ENCODE data around the gene SLCO1B3. TPM values are rescaled to one million over a fixed set of nuclear protein-coding genes. Genes with fewer than 3 reads are reported as not detected.

The SLCO1B3 gene
- total and polyA plus RNA-seq, 11 donors, result 0.58 to 3.0 TPM; not detected in 9

GRCh38 chr12:20950248-20950647, 139.7 kb downstream of the SLCO1B3 start:
- Histone ChIP-seq H3K4me1 (no peaks in the 10 kb centered on the region), H3K36me3 (no peaks in the 10 kb centered on the region), H3K4me3 (no peak overlapping the region), H3K27ac (no peak overlapping the region), H3K9me3 (peaks cover 0 to under 1% (median 0%) of the 10 kb centered on the region in 12 donors), H3K27me3 (no peaks in the 10 kb centered on the region)
- intact Hi-C loops (cut with DNase I), result no loop called here
- ATAC-seq, result no peak
- WGBS, 4 donors, result 51 to 74% (median 60%) methylated on average over 3 of the region's 3 CpGs
- DNase-seq, result no peak
- TF ChIP-seq, protein P1, sequence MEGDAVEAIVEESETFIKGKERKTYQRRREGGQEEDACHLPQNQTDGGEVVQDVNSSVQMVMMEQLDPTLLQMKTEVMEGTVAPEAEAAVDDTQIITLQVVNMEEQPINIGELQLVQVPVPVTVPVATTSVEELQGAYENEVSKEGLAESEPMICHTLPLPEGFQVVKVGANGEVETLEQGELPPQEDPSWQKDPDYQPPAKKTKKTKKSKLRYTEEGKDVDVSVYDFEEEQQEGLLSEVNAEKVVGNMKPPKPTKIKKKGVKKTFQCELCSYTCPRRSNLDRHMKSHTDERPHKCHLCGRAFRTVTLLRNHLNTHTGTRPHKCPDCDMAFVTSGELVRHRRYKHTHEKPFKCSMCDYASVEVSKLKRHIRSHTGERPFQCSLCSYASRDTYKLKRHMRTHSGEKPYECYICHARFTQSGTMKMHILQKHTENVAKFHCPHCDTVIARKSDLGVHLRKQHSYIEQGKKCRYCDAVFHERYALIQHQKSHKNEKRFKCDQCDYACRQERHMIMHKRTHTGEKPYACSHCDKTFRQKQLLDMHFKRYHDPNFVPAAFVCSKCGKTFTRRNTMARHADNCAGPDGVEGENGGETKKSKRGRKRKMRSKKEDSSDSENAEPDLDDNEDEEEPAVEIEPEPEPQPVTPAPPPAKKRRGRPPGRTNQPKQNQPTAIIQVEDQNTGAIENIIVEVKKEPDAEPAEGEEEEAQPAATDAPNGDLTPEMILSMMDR (IDR thresholded peaks at IDR 0.05), result peak in 6 of 12 donors; percentile 21 to 42 (median 29)
- no peak for TF ChIP-seq POLR2A (IDR thresholded peaks at IDR 0.05)

- Histone ChIP-seq H3K36me3 (no peaks in the 10 kb centered on the region), H3K27me3 (no peaks in the 10 kb centered on the region), H3K9me3 (peaks cover 0 to 10% (median 0%) of the 10 kb centered on the region in 12 donors), H3K4me1 (no peaks in the 10 kb centered on the region), H3K4me3 (no peak overlapping the region), H3K27ac (no peak overlapping the region)
- intact Hi-C loops (cut with DNase I), result no loop called here
- no peak for DNase-seq
- ATAC-seq, result no peak
- TF ChIP-seq POLR2A (IDR thresholded peaks at IDR 0.05), result no peak
- TF ChIP-seq, protein P1 (IDR thresholded peaks at IDR 0.05), result no peak
- 64 to 76% (median 65%) methylated on average over 2 of the region's 2 CpGs for WGBS, 4 donors
These were observed 152.8 kb downstream of the SLCO1B3 start for GRCh38 chr12:20963303-20963702.

DNA sequence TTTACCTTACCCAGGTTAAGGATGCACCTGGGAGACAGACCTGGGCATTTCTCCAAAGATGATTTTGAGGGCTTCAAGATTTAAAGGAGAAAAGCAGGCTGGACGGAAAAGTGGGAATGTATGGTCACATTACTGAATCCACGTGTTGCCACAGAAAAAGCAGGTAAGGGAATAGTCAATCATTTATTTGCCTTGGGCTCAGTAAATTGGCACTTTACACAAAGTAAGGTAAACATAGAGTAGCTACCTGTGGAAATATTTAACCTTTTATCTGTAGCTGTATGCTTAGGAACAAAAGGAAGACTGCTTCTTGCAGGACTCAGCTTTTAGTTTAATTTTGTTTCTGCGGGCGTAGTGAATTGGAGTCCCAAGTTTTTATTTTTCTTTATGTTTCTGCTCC, 153.3 kb downstream of the SLCO1B3 start:
- 52 to 77% (median 74%) methylated on average over 4 of the region's 4 CpGs for WGBS, 4 donors
- TF ChIP-seq, protein P1 (IDR thresholded peaks at IDR 0.05), result no peak
- TF ChIP-seq POLR2A (IDR thresholded peaks at IDR 0.05), result no peak
- H3K4me3 ChIP-seq, result no peak overlapping the region
- no peaks in the 10 kb centered on the region for H3K27me3 ChIP-seq
- peaks cover 0 to 10% (median 0%) of the 10 kb centered on the region in 12 donors for H3K9me3 ChIP-seq
- no peak for DNase-seq
- H3K4me1 ChIP-seq, result no peaks in the 10 kb centered on the region
- no peak for ATAC-seq
- no peak overlapping the region for H3K27ac ChIP-seq
- intact Hi-C loops (cut with DNase I), result no loop called here
- H3K36me3 ChIP-seq, result no peaks in the 10 kb centered on the region

Other genes starting within 250 kb of the SLCO1B3 start
- 1 to 10 TPM in 7 of 9 donors, under 1 TPM in 2; 0.82 to 7.2 (median 1.5) TPM for gene SLCO1C1, start 115.4 kb upstream of the SLCO1B3 start, total RNA-seq
- under 1 TPM; 0.57 to 0.61 TPM for gene SLCO1C1, start 115.4 kb upstream of the SLCO1B3 start, polyA plus RNA-seq